ENCODE measurements around the gene SLC17A4. TPM values are rescaled to one million over a fixed set of nuclear protein-coding genes. Genes with fewer than 3 reads are reported as not detected.
A peak's percentile ranks its signal among the peaks of the same experiment; 100 is the strongest.

SLC17A4 gene
- total and polyA plus RNA-seq, 2 of the 13 experiments (the other 11 are each of a cell fraction or from before 2014, with no cell fraction given), result 0.07 TPM; not detected in 1

DNA sequence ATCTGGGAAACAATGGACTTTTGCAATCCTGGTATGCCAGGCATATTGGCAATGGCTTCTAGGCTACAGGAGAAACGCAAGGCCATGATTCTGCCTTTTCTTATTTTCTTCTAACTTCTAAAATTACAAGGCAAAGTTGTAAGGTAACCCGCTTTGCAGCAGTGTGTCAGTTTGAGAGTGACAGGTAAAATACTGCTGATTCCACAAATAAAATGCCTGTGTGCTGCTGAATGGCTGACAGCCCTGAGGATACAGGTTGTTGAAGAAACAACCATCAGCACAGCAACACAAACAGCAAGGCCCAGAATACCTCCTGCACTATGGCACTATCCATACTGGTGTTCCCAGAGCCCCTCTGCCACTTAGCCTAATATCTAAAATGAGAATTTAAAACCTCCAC, 40.2 kb downstream of the SLC17A4 start:
- H3K4me1 ChIP-seq (ENCODE audit: insufficient read depth, low read length), result no peaks in the 10 kb centered on the region
- CTCF ChIA-PET (ENCODE audit: low intra/inter-chr PET ratio, low total read pairs), result no interaction called here
- in situ Hi-C loops (cut with HindIII; ENCODE audit: extremely low pct_ligation_motif_present, low pct_unique_long_range_greater_than_20kb), result loop anchor here (5.0 kb wide), 2 partner anchors 98 to 148 kb away; no protein-coding TSS in a partner anchor
- H3K9ac ChIP-seq (ENCODE audit: insufficient read depth, low read depth, low read length), result no peak overlapping the region
- POLR2A ChIA-PET, result no interaction called here
- H3K27ac ChIP-seq (ENCODE audit: extremely low read length, insufficient read depth, low read length), result no peak overlapping the region
- 87% methylated on average over 2 of the region's 2 CpGs for WGBS (ENCODE audit: low lambda C conversion rate)
- no peak for DNase-seq (ENCODE audit: low spot score)
- intact Hi-C loops (cut with micrococcal nuclease; ENCODE audit: unreplicated experiment), result no loop called here
- no TSS peak for BruUV-seq (replicated peaks)
- no peaks in the 10 kb centered on the region for H3K27me3 ChIP-seq (ENCODE audit: control insufficient read depth in 1 of 2, insufficient read depth in 2 of 2, low read length in 2 of 2)
- ATAC-seq, result no peak
- no peaks in the 10 kb centered on the region for H4K20me1 ChIP-seq (ENCODE audit: insufficient read depth, low read length)
- H3K4me3 ChIP-seq (replicated peaks in 1 of 3; ENCODE audit: insufficient read depth in 1 of 3, low read depth in 2 of 3, low read length in 3 of 3), result no peak overlapping the region
- no peak overlapping the region for H3K4me2 ChIP-seq (ENCODE audit: low read depth, low read length)
- H3K9me3 ChIP-seq (ENCODE audit: low read length), result no peaks in the 10 kb centered on the region
- H2AFZ ChIP-seq (ENCODE audit: low read length), result no peak overlapping the region
- H3K79me2 ChIP-seq (ENCODE audit: insufficient read depth, low read length), result no peaks in the 10 kb centered on the region
- FAIRE-seq, result no peak
- H3K36me3 ChIP-seq (replicated peaks in 1 of 2; ENCODE audit: control insufficient read depth in 1 of 2, insufficient read depth in 2 of 2, low read length in 2 of 2), result no peaks in the 10 kb centered on the region
- TF ChIP-seq NAIF1 (CRISPR knock-in tag; IDR thresholded peaks at IDR 0.05; ENCODE audit: borderline replicate concordance) (no peak), RBAK (CRISPR knock-in tag; IDR thresholded peaks at IDR 0.05) (no peak), ZNF878 (CRISPR knock-in tag; IDR thresholded peaks at IDR 0.05) (no peak), MAFK (conservative IDR thresholded peaks at IDR 0.05 in 1 of 2, IDR thresholded peaks at IDR 0.05 in 1 of 2; ENCODE audit: low read length in 2 of 2) (peak; percentile 79 to 86), MAFF (IDR thresholded peaks at IDR 0.05; ENCODE audit: low read depth, low read length) (peak; percentile 75), CAMTA2 (CRISPR knock-in tag; IDR thresholded peaks at IDR 0.05; ENCODE audit: borderline replicate concordance) (no peak)
- TF ChIP-seq, protein P1, sequence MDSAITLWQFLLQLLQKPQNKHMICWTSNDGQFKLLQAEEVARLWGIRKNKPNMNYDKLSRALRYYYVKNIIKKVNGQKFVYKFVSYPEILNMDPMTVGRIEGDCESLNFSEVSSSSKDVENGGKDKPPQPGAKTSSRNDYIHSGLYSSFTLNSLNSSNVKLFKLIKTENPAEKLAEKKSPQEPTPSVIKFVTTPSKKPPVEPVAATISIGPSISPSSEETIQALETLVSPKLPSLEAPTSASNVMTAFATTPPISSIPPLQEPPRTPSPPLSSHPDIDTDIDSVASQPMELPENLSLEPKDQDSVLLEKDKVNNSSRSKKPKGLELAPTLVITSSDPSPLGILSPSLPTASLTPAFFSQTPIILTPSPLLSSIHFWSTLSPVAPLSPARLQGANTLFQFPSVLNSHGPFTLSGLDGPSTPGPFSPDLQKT (CRISPR knock-in tag; IDR thresholded peaks at IDR 0.05; ENCODE audit: borderline replicate concordance), result no peak
- TF ChIP-seq, protein P2, sequence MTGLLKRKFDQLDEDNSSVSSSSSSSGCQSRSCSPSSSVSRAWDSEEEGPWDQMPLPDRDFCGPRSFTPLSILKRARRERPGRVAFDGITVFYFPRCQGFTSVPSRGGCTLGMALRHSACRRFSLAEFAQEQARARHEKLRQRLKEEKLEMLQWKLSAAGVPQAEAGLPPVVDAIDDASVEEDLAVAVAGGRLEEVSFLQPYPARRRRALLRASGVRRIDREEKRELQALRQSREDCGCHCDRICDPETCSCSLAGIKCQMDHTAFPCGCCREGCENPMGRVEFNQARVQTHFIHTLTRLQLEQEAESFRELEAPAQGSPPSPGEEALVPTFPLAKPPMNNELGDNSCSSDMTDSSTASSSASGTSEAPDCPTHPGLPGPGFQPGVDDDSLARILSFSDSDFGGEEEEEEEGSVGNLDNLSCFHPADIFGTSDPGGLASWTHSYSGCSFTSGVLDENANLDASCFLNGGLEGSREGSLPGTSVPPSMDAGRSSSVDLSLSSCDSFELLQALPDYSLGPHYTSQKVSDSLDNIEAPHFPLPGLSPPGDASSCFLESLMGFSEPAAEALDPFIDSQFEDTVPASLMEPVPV (CRISPR knock-in tag; IDR thresholded peaks at IDR 0.05), result no peak

Measured in HepG2 (cell line).